Keratinocyte (primary cell): ENCODE data around the gene HNRNPA2B1. TPM values are rescaled to one million over a fixed set of nuclear protein-coding genes. Genes with fewer than 3 reads are reported as not detected.
A peak's percentile ranks its signal among the peaks of the same experiment; 100 is the strongest.

Experiments used
- DNase-seq: peaks from one replicate; pipeline ENCODE4 v3.0.0-alpha.2; 2011; ENCODE audit warnings: low read depth, missing footprints, low spot score
- FAIRE-seq: peaks from 2 replicates; lab custom pipeline; 2011; peaks lifted over from hg19 to GRCh38; lab: Jason Lieb, UNC
- H2AFZ ChIP-seq: 2 replicates; pipeline ENCODE4 v1.6.0; 2012; ENCODE audit warnings: low read length, control low read depth, inconsistent platforms; ENCODE audit not compliant: control insufficient read depth
- H3K27ac ChIP-seq: 2 replicates; pipeline ENCODE4 v1.5.1; 2011; ENCODE audit warnings: low read length; ENCODE audit not compliant: control insufficient read depth, insufficient read depth
- H3K27me3 ChIP-seq: 3 replicates; pipeline ENCODE4 v1.6.0; 2011; ENCODE audit warnings: low read length; ENCODE audit not compliant: control insufficient read depth, insufficient read depth; ENCODE audit errors: extremely low read depth
- H3K36me3 ChIP-seq, 2 experiments: 2 replicates in 1 of 2; 3 replicates in 1 of 2; pipeline ENCODE4 v1.5.1; 2011; ENCODE audit warnings: low read length in 2 of 2, mild to moderate bottlenecking in 1 of 2; ENCODE audit not compliant: control insufficient read depth in 2 of 2, insufficient read depth in 2 of 2; ENCODE audit errors: extremely low read depth in 1 of 2
- H3K4me1 ChIP-seq: 3 replicates; pipeline ENCODE4 v1.5.1; 2011; ENCODE audit warnings: low read length; ENCODE audit not compliant: control insufficient read depth, insufficient read depth; ENCODE audit errors: extremely low read depth
- H3K4me2 ChIP-seq: 3 replicates; pipeline ENCODE4 v1.6.0; 2011; ENCODE audit warnings: low read depth, low read length; ENCODE audit not compliant: control insufficient read depth, insufficient read depth; ENCODE audit errors: extremely low read depth
- H3K4me3 ChIP-seq, 3 experiments: fragments of 200-600 bp in 1 of 3; sonication (generic) in 1 of 3; 2 replicates in 2 of 3; 3 replicates in 1 of 3; pipeline ENCODE4 v1.5.1; 2011 to 2016; ENCODE audit warnings: low read length in 3 of 3, mild to moderate bottlenecking in 3 of 3, control low read depth in 2 of 3, inconsistent platforms in 1 of 3, low read depth in 1 of 3, mixed read lengths in 1 of 3, mixed run types in 1 of 3, moderate library complexity in 1 of 3; ENCODE audit not compliant: control insufficient read depth in 2 of 3, insufficient read depth in 2 of 3; ENCODE audit errors: extremely low read depth in 1 of 3
- H3K79me2 ChIP-seq: 2 replicates; pipeline ENCODE4 v1.6.0; 2012; ENCODE audit warnings: low read length; ENCODE audit not compliant: control insufficient read depth, insufficient read depth
- H3K9ac ChIP-seq: 3 replicates; pipeline ENCODE4 v1.6.0; 2011; ENCODE audit warnings: low read length; ENCODE audit not compliant: control insufficient read depth, insufficient read depth; ENCODE audit errors: extremely low read depth
- H3K9me1 ChIP-seq: 3 replicates; pipeline ENCODE4 v1.6.0; 2011; ENCODE audit warnings: low read length; ENCODE audit not compliant: control insufficient read depth, insufficient read depth; ENCODE audit errors: extremely low read depth
- H3K9me3 ChIP-seq: 2 replicates; pipeline ENCODE4 v1.5.1; 2012; ENCODE audit warnings: low read depth, low read length; ENCODE audit not compliant: control insufficient read depth
- H4K20me1 ChIP-seq: 3 replicates; pipeline ENCODE4 v1.6.0; 2011; ENCODE audit warnings: low read length; ENCODE audit not compliant: control insufficient read depth, insufficient read depth; ENCODE audit errors: extremely low read depth
- EZH2 ChIP-seq: IDR thresholded peaks from one replicate; pipeline ENCODE4 v1.6.1; 2012; ENCODE audit warnings: inconsistent platforms, mild to moderate bottlenecking, low read length, moderate library complexity
- dilution Hi-C: fragments of 300-500 bp; cut with MboI; formaldehyde crosslinking; loops from one replicate; pipeline ENCODE4 v1.7.0; 2020; ENCODE audit warnings: low sequenced_read_pairs; ENCODE audit not compliant: extremely low pct_ligation_motif_present
- polyA plus RNA-seq, 5 experiments: library from polyadenylated mRNA; depleted of rRNA in 3 of 5; stranded (reverse) in 3 of 5; stranded (forward) in 1 of 5; unstranded in 1 of 5; fragments of >200 nt; gene quantifications; 1 replicate in 1 of 5; 2 replicates in 3 of 5; 3 replicates in 1 of 5; pipeline versions ENCODE4 v1.2.1 to v1.2.3, GENCODE V29; 2011 to 2012; ENCODE audit warnings: missing spikeins in 2 of 5, low read depth in 1 of 5, low replicate concordance in 1 of 5
- TF ChIP-seq, protein P1 (sequence below), 3 experiments: IDR thresholded peaks in 1 of 3; conservative IDR thresholded peaks in 1 of 3; optimal IDR thresholded peaks in 1 of 3; 2 replicates in 2 of 3; 3 replicates in 1 of 3; pipeline versions ENCODE3 to v1.5.1; 2011; ENCODE audit warnings: low read length in 3 of 3, mild to moderate bottlenecking in 3 of 3, moderate library complexity in 2 of 3, control low read depth in 1 of 3, inconsistent platforms in 1 of 3; ENCODE audit not compliant: insufficient read depth in 2 of 3; ENCODE audit errors: extremely low read depth in 1 of 3

Gene HNRNPA2B1
- polyA plus RNA-seq, 1 donor (not counting 4 experiments of a cell fraction or from before 2014, with no cell fraction given) = 511 TPM

DNA sequence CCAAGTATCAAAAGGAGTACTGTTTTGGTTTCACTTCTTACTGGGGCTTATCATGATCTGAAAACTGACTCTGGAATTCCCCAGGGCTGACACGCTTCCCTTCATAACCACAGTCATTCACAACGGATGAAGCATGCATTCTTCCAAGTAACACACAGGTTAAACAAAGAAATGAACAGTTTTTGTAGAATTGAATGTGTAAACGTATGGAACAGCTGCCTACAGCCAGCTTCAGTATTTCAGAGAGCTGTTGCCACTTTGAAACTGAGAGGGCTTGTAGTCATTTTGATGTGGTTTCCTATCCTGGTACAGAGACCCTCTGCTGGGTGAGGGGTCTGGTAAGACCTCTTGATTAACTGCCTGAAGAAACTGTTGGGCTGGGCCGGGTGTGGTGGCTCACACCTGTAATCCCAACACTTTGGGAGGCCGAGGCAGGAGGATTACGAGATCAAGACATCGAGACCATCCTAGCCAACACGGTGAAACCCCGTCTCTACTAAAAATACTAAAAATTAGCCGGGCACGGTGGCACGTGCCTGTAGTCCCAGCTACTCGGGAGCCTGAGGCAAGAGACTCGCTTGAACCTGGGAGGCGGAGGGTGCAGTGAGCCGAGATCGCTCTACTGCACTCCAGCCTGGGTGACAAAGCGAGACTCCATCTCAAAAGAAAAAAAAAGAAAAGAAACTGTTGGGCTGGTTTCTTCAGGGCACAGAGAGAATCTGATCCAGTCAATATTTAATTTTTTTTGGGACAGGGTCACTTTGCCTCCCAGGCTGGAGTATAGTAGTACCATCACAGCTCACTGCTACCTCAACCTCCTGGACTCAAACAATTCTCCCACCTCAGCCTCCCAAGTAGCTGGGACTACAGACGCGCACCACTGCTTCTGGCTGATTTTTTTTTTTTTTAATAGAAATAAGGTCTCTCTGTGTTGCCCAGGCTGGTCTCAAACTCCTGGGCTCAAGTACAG lies 43.8 kb downstream of the HNRNPA2B1 start:
- Histone ChIP-seq H3K27me3 (no peaks in the 10 kb centered on the region), H3K9me1 (no peaks in the 10 kb centered on the region), H3K9ac (peak overlapping the region; percentile 81), H3K4me1 (peaks cover 48% of the 10 kb centered on the region), H3K27ac (peak overlapping the region; percentile 98), H3K4me3 (peak overlapping the region in 1 of 3 experiments; percentile 65), H3K36me3 (no peaks in the 10 kb centered on the region), H4K20me1 (no peaks in the 10 kb centered on the region), H3K9me3 (no peaks in the 10 kb centered on the region), H3K4me2 (peak overlapping the region; percentile 96), H2AFZ (no peak overlapping the region), H3K79me2 (peaks cover 36% of the 10 kb centered on the region)
- dilution Hi-C loops = loop anchor here (10.0 kb wide), 1 partner anchor 282 kb away; no protein-coding TSS in a partner anchor
- DNase-seq (peak; percentile 63), FAIRE-seq (peak; percentile 80)
- TF ChIP-seq, protein P1, sequence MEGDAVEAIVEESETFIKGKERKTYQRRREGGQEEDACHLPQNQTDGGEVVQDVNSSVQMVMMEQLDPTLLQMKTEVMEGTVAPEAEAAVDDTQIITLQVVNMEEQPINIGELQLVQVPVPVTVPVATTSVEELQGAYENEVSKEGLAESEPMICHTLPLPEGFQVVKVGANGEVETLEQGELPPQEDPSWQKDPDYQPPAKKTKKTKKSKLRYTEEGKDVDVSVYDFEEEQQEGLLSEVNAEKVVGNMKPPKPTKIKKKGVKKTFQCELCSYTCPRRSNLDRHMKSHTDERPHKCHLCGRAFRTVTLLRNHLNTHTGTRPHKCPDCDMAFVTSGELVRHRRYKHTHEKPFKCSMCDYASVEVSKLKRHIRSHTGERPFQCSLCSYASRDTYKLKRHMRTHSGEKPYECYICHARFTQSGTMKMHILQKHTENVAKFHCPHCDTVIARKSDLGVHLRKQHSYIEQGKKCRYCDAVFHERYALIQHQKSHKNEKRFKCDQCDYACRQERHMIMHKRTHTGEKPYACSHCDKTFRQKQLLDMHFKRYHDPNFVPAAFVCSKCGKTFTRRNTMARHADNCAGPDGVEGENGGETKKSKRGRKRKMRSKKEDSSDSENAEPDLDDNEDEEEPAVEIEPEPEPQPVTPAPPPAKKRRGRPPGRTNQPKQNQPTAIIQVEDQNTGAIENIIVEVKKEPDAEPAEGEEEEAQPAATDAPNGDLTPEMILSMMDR (optimal IDR thresholded peaks at IDR 0.05 in 1 of 3, IDR thresholded peaks at IDR 0.05 in 1 of 3, conservative IDR thresholded peaks at IDR 0.05 in 1 of 3; ENCODE audit: extremely low read depth in 1 of 3, insufficient read depth in 2 of 3, low read length in 3 of 3) = no peak
- TF ChIP-seq EZH2 = no peak

DNA sequence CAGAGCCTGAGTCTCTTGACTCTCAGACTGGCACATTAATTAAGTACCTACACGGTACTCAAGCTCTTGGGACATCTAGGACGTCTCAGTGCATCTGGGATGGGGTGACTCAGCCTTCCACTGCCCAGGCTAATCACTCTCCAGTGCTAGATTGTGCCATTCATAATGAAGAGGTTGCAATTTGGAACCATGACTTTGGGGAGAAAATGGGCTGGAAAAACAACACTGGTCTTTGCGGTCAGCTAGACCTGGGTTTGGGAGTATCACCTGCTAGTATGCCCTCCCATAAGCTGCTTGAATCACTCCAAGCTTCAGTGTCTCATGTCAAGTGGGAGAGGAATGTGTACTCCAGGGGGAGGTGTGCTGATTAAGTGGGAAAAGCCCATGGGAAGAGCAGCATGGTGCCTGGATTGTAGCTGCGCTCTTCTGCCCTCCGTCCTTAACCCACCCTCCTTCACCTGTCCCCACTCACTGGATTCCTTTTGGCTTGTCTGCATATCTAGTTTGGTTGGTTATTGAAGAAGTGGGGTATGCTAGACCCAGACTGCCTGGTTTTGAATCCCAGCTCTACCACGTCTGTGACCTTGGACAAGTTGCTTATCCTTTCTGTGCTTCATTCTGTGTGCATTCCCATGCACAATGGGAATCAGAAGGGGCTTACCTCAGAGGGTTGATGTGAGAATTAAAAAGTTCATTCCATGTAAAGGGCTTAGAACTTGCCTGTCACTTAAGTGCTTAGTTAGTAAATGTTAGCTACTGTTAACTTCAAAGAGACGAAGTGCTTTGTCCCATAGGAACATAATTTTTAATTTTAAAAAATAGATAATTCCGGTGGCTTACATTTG lies 44.8 kb downstream of the HNRNPA2B1 start:
- FAIRE-seq (peak; percentile 13), DNase-seq (no peak)
- Histone ChIP-seq H3K9me1 (no peaks in the 10 kb centered on the region), H3K9ac (peak overlapping the region; percentile 81), H3K27me3 (no peaks in the 10 kb centered on the region), H3K36me3 (no peaks in the 10 kb centered on the region), H4K20me1 (no peaks in the 10 kb centered on the region), H3K27ac (peak overlapping the region; percentile 98), H2AFZ (peak overlapping the region; percentile 71), H3K4me3 (peak overlapping the region in 2 of 3 experiments; percentile 57 to 65), H3K4me1 (peaks cover 51% of the 10 kb centered on the region), H3K4me2 (peak overlapping the region; percentile 96), H3K9me3 (no peaks in the 10 kb centered on the region), H3K79me2 (peaks cover 33% of the 10 kb centered on the region)
- dilution Hi-C loops = loop anchor here (10.0 kb wide), 1 partner anchor 281 kb away; no protein-coding TSS in a partner anchor
- TF ChIP-seq EZH2 = no peak
- TF ChIP-seq, protein P1 (optimal IDR thresholded peaks at IDR 0.05 in 1 of 3, IDR thresholded peaks at IDR 0.05 in 1 of 3, conservative IDR thresholded peaks at IDR 0.05 in 1 of 3; ENCODE audit: extremely low read depth in 1 of 3, insufficient read depth in 2 of 3, low read length in 3 of 3) = no peak
